HG03108 (cell line): ENCODE measurements around the gene SLC7A7.
"Not testable (repeated sequence)": the region's sequence is repeated elsewhere in the genome, so short reads cannot be mapped to it uniquely, and the experiment has no call there.

Experiments
- ATAC-seq: cut with Tn5 transposase; IDR thresholded peaks from one replicate; pipeline ENCODE4 v1.9.1; 2021; ENCODE audit warnings: moderate library complexity; ENCODE audit not compliant: unreplicated experiment

Gene SLC7A7

GRCh38 chr14:22764382-22764781, 50.9 kb downstream of the SLC7A7 start:
- no peak for ATAC-seq

GRCh38 chr14:22761734-22762133, 53.5 kb downstream of the SLC7A7 start:
- ATAC-seq: no peak

- ATAC-seq: not testable (repeated sequence)
Observed at GRCh38 chr14:22757972-22758650, 57.1 kb downstream of the SLC7A7 start.

- no peak for ATAC-seq
Observed at GRCh38 chr14:22753586-22753985, 61.6 kb downstream of the SLC7A7 start.

GRCh38 chr14:22752422-22752821, 62.8 kb downstream of the SLC7A7 start:
- ATAC-seq: no peak

GRCh38 chr14:22748631-22749068, 66.6 kb downstream of the SLC7A7 start:
- no peak for ATAC-seq

- no peak for ATAC-seq
Observed at GRCh38 chr14:22748206-22748605, 67.0 kb downstream of the SLC7A7 start.

- ATAC-seq: no peak
Observed at GRCh38 chr14:22747769-22748168, 67.5 kb downstream of the SLC7A7 start.

GRCh38 chr14:22740020-22740419, 75.2 kb downstream of the SLC7A7 start:
- no peak for ATAC-seq

- no peak for ATAC-seq
Observed at GRCh38 chr14:22739423-22739822, 75.8 kb downstream of the SLC7A7 start.

- ATAC-seq: no peak
Observed at GRCh38 chr14:22737052-22737451, 78.2 kb downstream of the SLC7A7 start.

GRCh38 chr14:22736384-22736783, 78.9 kb downstream of the SLC7A7 start:
- ATAC-seq: not testable (repeated sequence)

- ATAC-seq: no peak
Observed at GRCh38 chr14:22735096-22735495, 80.1 kb downstream of the SLC7A7 start.

- ATAC-seq: no peak
Observed at GRCh38 chr14:22733829-22734228, 81.4 kb downstream of the SLC7A7 start.

- not testable (repeated sequence) for ATAC-seq
Observed at GRCh38 chr14:22732062-22732461, 83.2 kb downstream of the SLC7A7 start.

- ATAC-seq: no peak
Observed at GRCh38 chr14:22726012-22726411, 89.2 kb downstream of the SLC7A7 start.

- ATAC-seq: not testable (repeated sequence)
Observed at GRCh38 chr14:22725374-22725773, 89.9 kb downstream of the SLC7A7 start.

GRCh38 chr14:22724847-22725246, 90.4 kb downstream of the SLC7A7 start:
- ATAC-seq: not testable (repeated sequence)

GRCh38 chr14:22723815-22724214, 91.4 kb downstream of the SLC7A7 start:
- no peak for ATAC-seq
